K562 (cell line): ENCODE results near the gene GPR85. TPM values are rescaled to one million over a fixed set of nuclear protein-coding genes. Genes with fewer than 3 reads are reported as not detected.

ENCODE experiments used
- CREBBP ChIP-seq: IDR thresholded peaks from one replicate; pipeline ENCODE4 v1.6.1; 2012; ENCODE audit warnings: low read depth, mild to moderate bottlenecking, control low read depth, inconsistent platforms, low read length
- EHMT2 ChIP-seq: fragments of 450-650 bp; IDR thresholded peaks from 2 replicates; pipeline ENCODE4 v1.6.1; 2018; ENCODE audit warnings: antibody characterized with exemption
- GTF2A2 ChIP-seq: IDR thresholded peaks from 2 replicates; pipeline ENCODE4 v1.6.1; 2016; ENCODE audit warnings: mild to moderate bottlenecking, missing genetic modification characterization, missing compliant biosample characterization
- HDAC1 ChIP-seq, 2 experiments: fragments of 450-650 bp; IDR thresholded peaks; 2 replicates each; pipeline ENCODE4 v1.6.1; 2016 to 2017; ENCODE audit warnings: inconsistent platforms in 1 of 2, mild to moderate bottlenecking in 1 of 2, moderate library complexity in 1 of 2
- HNRNPLL ChIP-seq: fragments of 200-400 bp; formaldehyde crosslinking; IDR thresholded peaks from 2 replicates; pipeline ENCODE4 v1.6.1; 2017; ENCODE audit warnings: low read length, low read depth, mild to moderate bottlenecking; ENCODE audit not compliant: poor library complexity, severe bottlenecking
- L3MBTL2 ChIP-seq: fragments of 450-650 bp; IDR thresholded peaks from 2 replicates; pipeline ENCODE4 v1.6.1; 2016; ENCODE audit warnings: mild to moderate bottlenecking, moderate library complexity
- MAFF ChIP-seq: IDR thresholded peaks from 2 replicates; pipeline ENCODE4 v1.6.1; 2012; ENCODE audit warnings: low read length, improper control_type of control experiment
- RBM14 ChIP-seq: fragments of 200-400 bp; formaldehyde crosslinking; IDR thresholded peaks from 2 replicates; pipeline ENCODE4 v1.6.1; 2018; ENCODE audit warnings: low read depth, mild to moderate bottlenecking, low read length, moderate library complexity, borderline replicate concordance; ENCODE audit not compliant: insufficient read depth
- RCOR1 ChIP-seq, 2 experiments: IDR thresholded peaks; 2 replicates each; pipeline ENCODE4 v1.6.1; 2012; ENCODE audit warnings: low read depth in 2 of 2, low read length in 2 of 2, borderline replicate concordance in 1 of 2, improper control_type of control experiment in 1 of 2
- RHOXF2B ChIP-seq: fragments of 250-450 bp; sonication (Bioruptor Pico); conservative IDR thresholded peaks from 2 replicates; pipeline ENCODE4 v1.5.1; 2021
- SMARCC2 ChIP-seq: fragments of 450-650 bp; IDR thresholded peaks from 2 replicates; pipeline ENCODE4 v1.6.1; 2017; ENCODE audit warnings: antibody characterized with exemption, moderate library complexity, mild to moderate bottlenecking, low read depth
- SRSF1 ChIP-seq: fragments of 200-400 bp; formaldehyde crosslinking; IDR thresholded peaks from 2 replicates; pipeline ENCODE4 v1.6.1; 2017; ENCODE audit warnings: mild to moderate bottlenecking, low read depth, low read length, moderate library complexity
- TAF9B ChIP-seq: fragments of 450-650 bp; IDR thresholded peaks from 2 replicates; pipeline ENCODE4 v1.6.1; 2018; ENCODE audit warnings: mild to moderate bottlenecking; ENCODE audit not compliant: partially characterized antibody
- ZBTB17 ChIP-seq: fragments of 450-650 bp; formaldehyde crosslinking; IDR thresholded peaks from 2 replicates; pipeline ENCODE4 v1.4.0; 2020; ENCODE audit warnings: mild to moderate bottlenecking
- ZBTB8A ChIP-seq: fragments of 450-650 bp; IDR thresholded peaks from 2 replicates; pipeline ENCODE4 v1.6.1; 2018; ENCODE audit warnings: mild to moderate bottlenecking, moderate library complexity; ENCODE audit not compliant: partially characterized antibody
- ZNF146 ChIP-seq: IDR thresholded peaks from one replicate; pipeline ENCODE4 v1.6.1; 2018; ENCODE audit warnings: missing compliant biosample characterization; ENCODE audit not compliant: unreplicated experiment
- ZNF224 ChIP-seq: sonication (generic); formaldehyde crosslinking; IDR thresholded peaks from 2 replicates; pipeline ENCODE4 v1.8.0; 2022; ENCODE audit warnings: mild to moderate bottlenecking, missing genetic modification reagents
- polyA plus RNA-seq, 8 experiments: library from polyadenylated mRNA; depleted of rRNA in 4 of 8; stranded (reverse) in 5 of 8; unstranded in 3 of 8; fragments of >200 nt; fragmentation: Nextera tagmentation in 2 of 8; fragmentation: Illumina TruSeq in 1 of 8; extraction: Ambion mirVana in 2 of 8; extraction: Trizol in 1 of 8; gene quantifications; 2 replicates each; pipeline versions ENCODE4 v1.2.1 to v1.2.3, GENCODE V29; 2011 to 2014; ENCODE audit warnings: inconsistent platforms in 1 of 8, missing spikeins in 1 of 8
- total RNA-seq, 7 experiments: library from RNA; depleted of rRNA in 6 of 7; stranded (reverse); fragments of >200 nt in 6 of 7; fragmentation: Illumina TruSeq in 2 of 7; extraction: Trizol in 2 of 7; gene quantifications; 2 replicates each; pipeline versions ENCODE4 v1.2.1 to v1.2.3, GENCODE V29; 2011 to 2021; ENCODE audit warnings: low replicate concordance in 1 of 7
- TF ChIP-seq, protein P1 (sequence below): fragments of 150-350 bp; conservative IDR thresholded peaks from 2 replicates; pipeline ENCODE4 v1.6.1; 2014; ENCODE audit warnings: low read length
- TF ChIP-seq, protein P2 (sequence below), 2 experiments: fragments of 450-650 bp in 1 of 2; sonication (generic) in 1 of 2; formaldehyde crosslinking; conservative IDR thresholded peaks; 2 replicates each; pipeline versions ENCODE4 v1.4.0 to v1.8.1; 2020 to 2022; ENCODE audit warnings: mild to moderate bottlenecking in 1 of 2, missing genetic modification reagents in 1 of 2
- TF ChIP-seq, protein P3 (sequence below), 2 experiments: fragments of 150-350 bp in 1 of 2; IDR thresholded peaks; 2 replicates each; pipeline ENCODE4 v1.6.1; 2012 to 2016; ENCODE audit warnings: low read depth in 2 of 2, low read length in 2 of 2, mild to moderate bottlenecking in 1 of 2, moderate library complexity in 1 of 2
- TF ChIP-seq, protein P4 (sequence below): sonication (generic); formaldehyde crosslinking; IDR thresholded peaks from 2 replicates; pipeline ENCODE4 v1.8.0; 2023; ENCODE audit warnings: mild to moderate bottlenecking, missing genetic modification reagents

GPR85 gene
- total and polyA plus RNA-seq, 9 of the 15 experiments (the other 6 are each of a cell fraction or from before 2014, with no cell fraction given), result 2.9 to 18.2 (median 4.0) TPM

DNA sequence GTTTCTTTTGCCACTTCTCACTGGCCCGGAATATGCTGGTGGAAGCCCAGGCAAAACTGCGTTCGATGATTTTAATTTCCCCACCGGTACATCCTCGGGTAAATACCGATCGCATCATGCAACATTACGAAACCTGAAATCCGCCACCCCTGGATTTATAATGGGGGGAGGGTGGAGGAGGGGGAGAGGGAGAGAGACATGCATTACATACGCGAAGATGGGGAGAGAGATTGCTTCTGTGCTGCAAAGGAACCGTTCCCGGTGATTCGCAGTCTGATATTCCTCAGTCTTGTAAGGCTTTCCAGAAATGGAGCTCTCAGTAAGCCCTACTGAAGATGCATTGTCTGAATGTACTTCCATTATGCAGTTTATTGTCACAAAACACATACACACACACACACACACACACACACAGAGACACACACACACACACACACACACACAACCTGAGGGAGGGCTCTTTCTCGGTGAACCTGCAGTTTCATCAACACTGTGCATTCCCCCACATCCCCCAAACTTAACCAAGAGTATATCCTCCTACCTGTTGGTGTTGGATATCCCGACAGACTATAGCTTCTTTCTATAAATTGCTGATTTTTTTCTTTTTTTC, 741 bp downstream of the GPR85 start (continued):
- TF ChIP-seq, protein P1, sequence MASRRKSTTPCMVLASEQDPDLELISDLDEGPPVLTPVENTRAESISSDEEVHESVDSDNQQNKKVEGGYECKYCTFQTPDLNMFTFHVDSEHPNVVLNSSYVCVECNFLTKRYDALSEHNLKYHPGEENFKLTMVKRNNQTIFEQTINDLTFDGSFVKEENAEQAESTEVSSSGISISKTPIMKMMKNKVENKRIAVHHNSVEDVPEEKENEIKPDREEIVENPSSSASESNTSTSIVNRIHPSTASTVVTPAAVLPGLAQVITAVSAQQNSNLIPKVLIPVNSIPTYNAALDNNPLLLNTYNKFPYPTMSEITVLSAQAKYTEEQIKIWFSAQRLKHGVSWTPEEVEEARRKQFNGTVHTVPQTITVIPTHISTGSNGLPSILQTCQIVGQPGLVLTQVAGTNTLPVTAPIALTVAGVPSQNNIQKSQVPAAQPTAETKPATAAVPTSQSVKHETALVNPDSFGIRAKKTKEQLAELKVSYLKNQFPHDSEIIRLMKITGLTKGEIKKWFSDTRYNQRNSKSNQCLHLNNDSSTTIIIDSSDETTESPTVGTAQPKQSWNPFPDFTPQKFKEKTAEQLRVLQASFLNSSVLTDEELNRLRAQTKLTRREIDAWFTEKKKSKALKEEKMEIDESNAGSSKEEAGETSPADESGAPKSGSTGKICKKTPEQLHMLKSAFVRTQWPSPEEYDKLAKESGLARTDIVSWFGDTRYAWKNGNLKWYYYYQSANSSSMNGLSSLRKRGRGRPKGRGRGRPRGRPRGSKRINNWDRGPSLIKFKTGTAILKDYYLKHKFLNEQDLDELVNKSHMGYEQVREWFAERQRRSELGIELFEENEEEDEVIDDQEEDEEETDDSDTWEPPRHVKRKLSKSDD, result no peak
- TF ChIP-seq ZBTB17 (CRISPR knock-in tag) (no peak), ZBTB8A (no peak), EHMT2 (no peak), RCOR1 (IDR thresholded peaks at IDR 0.05; ENCODE audit: borderline replicate concordance in 1 of 2, low read depth in 2 of 2, low read length in 2 of 2) (no peak), RHOXF2B (CRISPR knock-in tag) (no peak), CREBBP (no peak), SMARCC2 (no peak; the same call in 1 of the 2 replicates), ZNF146 (CRISPR knock-in tag) (no peak), GTF2A2 (no peak), L3MBTL2 (no peak), ZNF224 (CRISPR knock-in tag) (no peak), TAF9B (no peak), HDAC1 (IDR thresholded peaks at IDR 0.05) (no peak), MAFF (no peak), RBM14 (no peak), HNRNPLL (no peak), SRSF1 (no peak)
- TF ChIP-seq, protein P2, sequence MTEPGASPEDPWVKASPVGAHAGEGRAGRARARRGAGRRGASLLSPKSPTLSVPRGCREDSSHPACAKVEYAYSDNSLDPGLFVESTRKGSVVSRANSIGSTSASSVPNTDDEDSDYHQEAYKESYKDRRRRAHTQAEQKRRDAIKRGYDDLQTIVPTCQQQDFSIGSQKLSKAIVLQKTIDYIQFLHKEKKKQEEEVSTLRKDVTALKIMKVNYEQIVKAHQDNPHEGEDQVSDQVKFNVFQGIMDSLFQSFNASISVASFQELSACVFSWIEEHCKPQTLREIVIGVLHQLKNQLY (CRISPR knock-in tag; conservative IDR thresholded peaks at IDR 0.05), result no peak
- TF ChIP-seq, protein P3, sequence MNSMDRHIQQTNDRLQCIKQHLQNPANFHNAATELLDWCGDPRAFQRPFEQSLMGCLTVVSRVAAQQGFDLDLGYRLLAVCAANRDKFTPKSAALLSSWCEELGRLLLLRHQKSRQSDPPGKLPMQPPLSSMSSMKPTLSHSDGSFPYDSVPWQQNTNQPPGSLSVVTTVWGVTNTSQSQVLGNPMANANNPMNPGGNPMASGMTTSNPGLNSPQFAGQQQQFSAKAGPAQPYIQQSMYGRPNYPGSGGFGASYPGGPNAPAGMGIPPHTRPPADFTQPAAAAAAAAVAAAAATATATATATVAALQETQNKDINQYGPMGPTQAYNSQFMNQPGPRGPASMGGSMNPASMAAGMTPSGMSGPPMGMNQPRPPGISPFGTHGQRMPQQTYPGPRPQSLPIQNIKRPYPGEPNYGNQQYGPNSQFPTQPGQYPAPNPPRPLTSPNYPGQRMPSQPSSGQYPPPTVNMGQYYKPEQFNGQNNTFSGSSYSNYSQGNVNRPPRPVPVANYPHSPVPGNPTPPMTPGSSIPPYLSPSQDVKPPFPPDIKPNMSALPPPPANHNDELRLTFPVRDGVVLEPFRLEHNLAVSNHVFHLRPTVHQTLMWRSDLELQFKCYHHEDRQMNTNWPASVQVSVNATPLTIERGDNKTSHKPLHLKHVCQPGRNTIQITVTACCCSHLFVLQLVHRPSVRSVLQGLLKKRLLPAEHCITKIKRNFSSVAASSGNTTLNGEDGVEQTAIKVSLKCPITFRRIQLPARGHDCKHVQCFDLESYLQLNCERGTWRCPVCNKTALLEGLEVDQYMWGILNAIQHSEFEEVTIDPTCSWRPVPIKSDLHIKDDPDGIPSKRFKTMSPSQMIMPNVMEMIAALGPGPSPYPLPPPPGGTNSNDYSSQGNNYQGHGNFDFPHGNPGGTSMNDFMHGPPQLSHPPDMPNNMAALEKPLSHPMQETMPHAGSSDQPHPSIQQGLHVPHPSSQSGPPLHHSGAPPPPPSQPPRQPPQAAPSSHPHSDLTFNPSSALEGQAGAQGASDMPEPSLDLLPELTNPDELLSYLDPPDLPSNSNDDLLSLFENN (IDR thresholded peaks at IDR 0.05; ENCODE audit: low read depth in 2 of 2, low read length in 2 of 2), result no peak
- TF ChIP-seq, protein P4, sequence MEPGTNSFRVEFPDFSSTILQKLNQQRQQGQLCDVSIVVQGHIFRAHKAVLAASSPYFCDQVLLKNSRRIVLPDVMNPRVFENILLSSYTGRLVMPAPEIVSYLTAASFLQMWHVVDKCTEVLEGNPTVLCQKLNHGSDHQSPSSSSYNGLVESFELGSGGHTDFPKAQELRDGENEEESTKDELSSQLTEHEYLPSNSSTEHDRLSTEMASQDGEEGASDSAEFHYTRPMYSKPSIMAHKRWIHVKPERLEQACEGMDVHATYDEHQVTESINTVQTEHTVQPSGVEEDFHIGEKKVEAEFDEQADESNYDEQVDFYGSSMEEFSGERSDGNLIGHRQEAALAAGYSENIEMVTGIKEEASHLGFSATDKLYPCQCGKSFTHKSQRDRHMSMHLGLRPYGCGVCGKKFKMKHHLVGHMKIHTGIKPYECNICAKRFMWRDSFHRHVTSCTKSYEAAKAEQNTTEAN (CRISPR knock-in tag), result no peak
